GM18951 (cell line): Measurements from ENCODE around the gene C5orf63.
"Not testable (repeated sequence)": the region's sequence is repeated elsewhere in the genome, so short reads cannot be mapped to it uniquely, and the experiment has no call there.

ENCODE experiments used
- POLR2A ChIP-seq: IDR thresholded peaks from 4 replicates; pipeline ENCODE4 v1.6.1; 2011; ENCODE audit warnings: mild to moderate bottlenecking; ENCODE audit not compliant: insufficient read length, insufficient read depth; ENCODE audit errors: extremely low read depth
- in situ Hi-C: fragments of 300-500 bp; cut with MboI; formaldehyde crosslinking; loops from one replicate; pipeline ENCODE4 v1.12.0; 2022; ENCODE audit warnings: low sequenced_read_pairs, mixed read lengths, inconsistent platforms; ENCODE audit not compliant: unreplicated experiment

Gene C5orf63

DNA sequence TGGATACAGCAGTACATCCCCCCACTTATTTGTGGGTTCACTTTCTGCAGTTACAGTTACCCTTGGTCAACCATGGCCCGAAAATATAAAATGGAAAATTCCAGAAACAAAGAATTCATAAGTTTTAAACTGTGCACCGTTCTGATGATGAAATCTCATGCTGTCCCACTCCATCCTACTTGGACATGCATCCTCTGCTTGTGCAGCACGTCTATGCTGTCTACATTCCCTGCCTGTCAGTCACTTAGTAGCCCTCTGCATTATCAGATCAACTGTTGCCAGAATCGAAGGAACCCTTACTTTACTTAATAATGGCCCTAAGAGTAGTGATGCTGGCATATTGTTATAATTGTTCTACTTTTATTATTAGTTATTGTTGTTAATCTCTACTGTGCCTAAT lies 57.6 kb downstream of the C5orf63 start:
- in situ Hi-C loops: no loop called here
- no peak for TF ChIP-seq POLR2A

DNA sequence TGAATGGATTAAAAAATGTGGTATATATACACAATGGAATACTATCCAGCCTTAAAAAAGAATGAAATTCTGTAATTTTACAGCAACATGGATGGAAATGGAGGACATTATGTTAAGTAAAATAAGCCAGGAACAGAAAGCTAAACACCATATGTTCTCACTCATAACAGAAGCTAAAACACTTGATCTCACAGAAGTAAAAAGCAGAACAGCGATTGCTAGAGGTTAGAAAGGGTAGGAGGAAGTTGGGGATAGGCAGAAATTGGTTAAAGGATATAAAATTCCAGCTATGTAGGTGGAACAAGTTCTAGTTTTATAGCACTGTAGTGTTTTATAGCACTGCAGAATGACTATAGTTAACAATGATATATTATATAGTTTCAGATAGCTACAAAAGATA lies 58.7 kb downstream of the C5orf63 start:
- no peak for TF ChIP-seq POLR2A
- in situ Hi-C loops: no loop called here

DNA sequence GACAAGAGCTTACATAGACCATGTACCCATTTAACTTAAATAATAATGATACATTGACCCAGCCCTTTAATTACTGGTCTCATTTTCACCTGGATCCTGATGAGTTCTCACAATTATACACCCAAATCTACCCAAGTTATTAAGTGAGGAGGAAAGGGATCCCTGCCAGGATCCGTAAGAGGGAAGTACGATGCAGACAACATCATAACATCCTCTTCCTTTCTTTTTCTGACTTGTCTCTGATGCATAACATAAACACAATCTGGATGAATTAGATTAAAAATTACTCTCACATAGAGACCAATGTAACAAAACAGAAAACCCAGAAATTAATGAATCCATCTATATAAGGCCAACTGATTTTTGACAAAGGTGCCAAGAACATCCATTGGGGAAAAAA lies 59.9 kb downstream of the C5orf63 start:
- no peak for TF ChIP-seq POLR2A
- in situ Hi-C loops: no loop called here

DNA sequence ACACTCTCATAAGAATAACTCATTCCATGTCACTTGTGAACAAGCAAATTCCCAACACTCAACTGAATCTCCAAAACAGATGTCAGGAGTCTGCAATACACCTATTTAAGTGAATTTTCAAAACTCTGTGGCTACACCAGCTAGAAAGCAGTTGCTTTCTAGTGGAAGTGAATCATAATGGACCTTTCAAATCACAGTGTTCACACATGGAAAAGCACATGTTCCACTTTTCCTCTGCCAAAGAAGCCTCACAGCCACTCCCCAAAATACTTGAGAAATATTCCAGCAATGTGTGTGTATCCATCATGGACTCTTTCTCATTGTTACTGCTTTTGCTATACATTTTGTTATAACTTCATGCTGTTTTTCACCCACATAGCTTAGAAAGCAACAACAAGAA lies 60.4 kb downstream of the C5orf63 start:
- in situ Hi-C loops: no loop called here
- TF ChIP-seq POLR2A: no peak

DNA sequence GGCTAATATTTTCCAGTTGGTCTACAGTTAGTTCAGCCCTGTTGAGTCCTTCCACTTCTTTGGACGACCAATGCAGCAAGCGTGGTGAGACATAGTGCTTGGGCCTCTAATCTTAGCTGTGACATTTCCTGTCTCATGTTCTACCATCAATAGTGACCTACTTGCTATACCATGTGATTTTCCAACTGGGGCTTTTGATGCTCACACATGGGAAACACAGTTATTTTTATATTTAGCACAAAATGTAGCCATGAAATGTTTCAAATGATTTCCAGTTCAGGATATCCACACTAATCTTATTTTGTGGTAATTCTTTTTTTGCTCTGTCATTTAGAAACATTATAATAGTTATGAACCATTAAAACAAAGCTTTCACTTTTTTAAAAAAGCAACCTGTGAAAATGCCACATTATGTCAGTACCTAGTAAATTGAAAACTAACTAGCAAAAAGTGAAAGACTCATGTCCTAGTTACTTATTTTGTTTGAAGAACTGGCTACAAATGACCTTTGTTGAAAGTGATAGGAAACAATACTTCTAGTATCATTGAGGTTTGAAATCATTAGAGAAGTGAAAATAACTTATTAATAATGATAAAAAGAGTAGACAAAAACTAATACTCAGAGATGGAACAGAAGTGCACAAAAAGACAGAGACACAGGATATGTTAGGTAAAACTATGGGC lies 61.2 kb downstream of the C5orf63 start:
- in situ Hi-C loops: no loop called here
- no peak for TF ChIP-seq POLR2A

DNA sequence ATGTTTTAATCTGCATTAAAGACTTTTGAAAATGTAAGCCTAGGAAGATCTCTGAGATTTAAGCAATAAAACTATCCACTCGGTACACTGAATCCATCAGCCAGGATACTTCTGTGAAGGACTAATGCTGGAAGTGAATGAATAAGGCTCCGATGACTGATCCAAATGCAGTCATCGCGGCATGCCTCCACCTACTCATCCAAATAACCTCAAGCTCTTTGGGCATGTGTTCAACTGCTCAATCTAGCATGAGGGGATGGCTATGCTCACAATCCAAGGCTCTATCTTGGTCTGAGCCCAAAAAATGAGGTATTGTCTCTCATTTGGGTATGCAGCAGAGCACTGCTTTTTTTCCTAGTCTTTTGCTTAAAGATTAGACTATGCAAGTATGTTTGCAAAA lies 62.1 kb downstream of the C5orf63 start:
- in situ Hi-C loops: no loop called here
- TF ChIP-seq POLR2A: no peak

DNA sequence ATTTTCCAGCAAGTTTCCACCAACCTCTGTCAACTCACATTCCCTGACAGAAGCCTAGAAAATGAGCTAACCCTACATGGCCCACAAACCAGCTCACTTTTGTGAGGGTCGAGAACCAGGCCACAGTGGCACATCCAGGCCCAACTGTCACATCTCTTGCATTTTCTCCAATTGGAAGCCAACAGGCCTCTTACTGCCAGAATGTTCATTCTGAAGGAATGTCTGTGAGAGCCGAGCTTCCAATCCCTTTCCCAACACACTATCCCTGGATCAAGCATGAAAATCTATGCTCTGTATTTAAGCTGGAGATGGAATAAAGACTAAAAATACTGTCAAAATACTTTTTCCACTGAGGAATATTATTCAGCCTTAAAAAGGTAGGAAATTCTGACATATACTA lies 62.9 kb downstream of the C5orf63 start:
- TF ChIP-seq POLR2A: no peak
- in situ Hi-C loops: no loop called here

DNA sequence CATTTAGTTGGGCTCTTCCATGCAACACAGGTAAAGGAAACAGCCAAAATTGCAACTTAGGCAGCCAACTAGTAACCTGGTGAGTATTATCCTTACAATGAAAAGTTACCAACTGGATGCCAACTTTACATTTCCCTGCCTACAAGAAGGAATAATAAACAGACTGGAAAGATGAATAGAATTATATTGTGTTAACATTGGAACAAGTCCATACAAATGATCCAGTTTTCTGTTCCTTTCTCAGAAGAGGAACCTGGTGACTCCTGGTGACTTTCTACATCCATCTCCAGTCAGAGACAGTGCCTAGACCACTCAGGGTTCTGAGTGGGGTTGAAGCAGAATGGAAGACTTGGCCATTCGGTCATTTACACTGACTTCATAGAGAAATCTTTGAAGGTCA lies 63.5 kb downstream of the C5orf63 start:
- in situ Hi-C loops: no loop called here
- no peak for TF ChIP-seq POLR2A

DNA sequence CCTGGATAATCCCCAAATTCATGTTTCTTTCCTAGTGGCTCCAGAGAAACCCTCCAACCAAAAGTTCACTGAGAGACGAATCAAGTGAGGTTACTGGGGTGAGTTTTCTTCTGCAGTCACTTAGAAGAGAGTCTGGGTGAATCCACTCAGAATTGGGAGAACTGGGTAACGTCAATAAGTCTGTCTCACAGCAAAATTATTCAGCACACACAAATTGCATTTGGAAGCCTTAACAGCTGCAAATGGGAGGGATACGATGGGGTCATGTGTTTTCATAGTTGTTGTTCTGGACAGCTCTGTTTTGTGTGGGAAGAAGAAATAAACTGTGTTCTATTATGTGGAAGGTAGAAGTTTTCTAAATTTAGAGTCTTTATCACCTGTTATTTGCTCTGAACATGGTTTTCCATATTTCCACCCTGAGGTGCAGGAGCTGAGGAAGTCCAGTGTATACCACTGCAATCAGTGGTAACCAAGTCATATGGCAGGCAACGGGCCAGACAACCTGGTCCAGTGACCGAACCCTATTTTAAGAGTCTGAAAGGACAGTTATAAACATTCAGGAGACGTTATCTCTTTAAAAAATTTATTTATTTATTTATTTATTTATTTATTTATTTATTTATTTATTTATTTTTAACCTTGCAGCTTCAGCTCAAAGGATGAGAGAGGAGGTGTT lies 64.9 kb downstream of the C5orf63 start:
- TF ChIP-seq POLR2A: no peak
- in situ Hi-C loops: no loop called here

DNA sequence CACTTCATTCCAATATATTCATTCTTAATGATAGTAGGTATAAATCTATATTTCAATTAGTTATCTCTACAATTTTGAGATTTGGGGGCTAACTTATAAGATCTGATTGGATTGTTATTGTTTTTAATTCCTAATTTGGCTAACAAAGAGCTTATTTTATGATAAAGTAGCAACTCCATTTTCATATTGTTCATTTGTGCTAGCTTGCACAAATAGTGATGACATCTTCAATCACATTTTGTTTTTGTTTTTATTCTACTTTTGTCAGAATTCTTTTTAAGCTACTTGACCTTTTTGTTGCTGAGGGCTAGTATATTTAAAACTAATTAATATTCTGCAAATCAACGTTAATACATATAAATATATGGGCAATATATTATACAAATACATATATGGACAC lies 65.8 kb downstream of the C5orf63 start:
- TF ChIP-seq POLR2A: no peak
- in situ Hi-C loops: no loop called here

DNA sequence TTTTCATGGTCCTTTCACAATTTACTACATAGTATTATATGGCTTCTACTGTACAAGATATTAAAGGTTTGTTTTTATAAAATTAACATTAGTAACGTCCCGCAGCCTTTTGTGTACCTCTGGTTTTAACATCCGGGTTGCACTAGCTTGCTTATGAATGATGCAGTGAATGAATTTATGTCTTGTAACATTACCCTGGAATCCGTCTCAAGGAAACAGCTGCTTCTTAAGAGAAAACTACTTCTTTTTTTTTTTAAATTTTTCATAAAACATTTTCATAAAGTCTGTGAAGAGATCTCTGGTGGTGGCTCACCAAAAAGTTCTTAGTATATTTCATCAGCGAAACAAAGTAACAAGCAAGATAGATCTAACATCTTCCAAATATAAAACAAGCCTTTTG lies 66.6 kb downstream of the C5orf63 start:
- in situ Hi-C loops: no loop called here
- no peak for TF ChIP-seq POLR2A

DNA sequence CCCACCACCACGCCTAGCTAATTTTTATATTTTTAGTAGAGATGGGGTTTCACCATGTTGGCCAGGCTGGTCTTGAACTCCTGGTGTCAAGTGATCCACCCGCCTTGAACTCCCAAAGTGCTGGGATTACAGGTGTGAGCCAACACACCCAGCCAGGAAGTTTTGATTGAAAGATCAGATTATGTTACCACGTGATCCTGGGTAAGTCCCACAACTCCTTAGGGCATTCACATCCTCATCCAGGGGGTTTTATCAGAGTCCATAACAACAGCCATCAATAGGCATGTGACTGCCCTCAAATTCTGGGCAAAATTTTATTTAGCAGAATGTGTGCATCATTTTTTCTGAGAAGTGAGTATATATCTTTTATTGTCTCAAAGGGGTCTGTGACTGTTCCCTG lies 68.0 kb downstream of the C5orf63 start:
- in situ Hi-C loops: not testable (repeated sequence)

DNA sequence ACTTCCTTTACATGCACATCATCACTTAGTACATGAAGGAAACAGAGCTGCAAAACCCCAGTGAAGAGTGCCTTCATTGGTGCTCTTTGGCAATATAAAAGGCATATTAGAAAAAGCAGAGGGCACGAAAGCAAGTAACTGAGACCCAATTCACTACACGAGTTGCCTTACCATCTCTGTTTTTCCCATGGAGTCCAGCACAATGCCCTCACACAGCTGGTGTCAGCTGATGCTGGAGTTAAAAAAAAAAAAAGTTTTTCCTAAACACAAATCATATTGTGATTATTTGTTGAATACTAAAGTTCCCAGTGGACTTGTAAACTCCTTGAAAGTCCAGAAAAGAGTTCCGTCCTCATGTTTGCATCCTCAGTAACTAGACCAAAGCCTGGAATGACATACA lies 68.6 kb downstream of the C5orf63 start:
- no peak for TF ChIP-seq POLR2A
- in situ Hi-C loops: no loop called here

DNA sequence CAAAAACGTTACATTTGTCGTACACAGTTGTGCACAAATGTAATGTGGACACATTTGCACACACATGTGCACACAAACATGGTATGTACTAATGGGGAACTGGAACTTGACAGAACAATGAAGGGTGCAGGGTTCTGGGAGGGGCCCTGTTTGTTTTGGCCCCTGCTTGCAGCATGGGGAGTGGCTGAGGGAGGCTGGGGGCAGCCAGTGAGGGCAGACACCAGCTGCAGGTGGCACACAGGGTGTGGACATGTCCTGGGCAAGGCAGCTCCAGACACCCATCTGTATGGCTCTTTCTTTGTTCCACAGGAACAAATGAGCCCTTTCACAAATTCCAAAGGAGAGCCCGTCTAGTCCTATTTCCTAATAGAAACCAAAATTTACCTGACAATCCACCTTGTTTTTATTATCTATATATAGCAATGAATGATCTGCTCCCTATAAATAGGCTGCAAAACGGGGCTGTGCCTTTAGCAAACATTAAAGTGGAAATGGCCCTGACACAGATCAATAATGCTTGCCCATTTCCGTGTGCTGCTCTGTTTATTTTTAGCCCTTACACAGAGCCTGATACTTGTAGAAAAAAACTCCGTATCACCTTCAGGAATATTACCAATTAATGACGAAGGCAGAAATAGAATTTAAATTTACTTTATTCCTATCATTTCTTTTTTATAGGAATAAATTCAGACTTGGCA lies 69.4 kb downstream of the C5orf63 start:
- no peak for TF ChIP-seq POLR2A
- in situ Hi-C loops: no loop called here
